Measurements from ENCODE around the gene FGF9.

The FGF9 gene

DNA sequence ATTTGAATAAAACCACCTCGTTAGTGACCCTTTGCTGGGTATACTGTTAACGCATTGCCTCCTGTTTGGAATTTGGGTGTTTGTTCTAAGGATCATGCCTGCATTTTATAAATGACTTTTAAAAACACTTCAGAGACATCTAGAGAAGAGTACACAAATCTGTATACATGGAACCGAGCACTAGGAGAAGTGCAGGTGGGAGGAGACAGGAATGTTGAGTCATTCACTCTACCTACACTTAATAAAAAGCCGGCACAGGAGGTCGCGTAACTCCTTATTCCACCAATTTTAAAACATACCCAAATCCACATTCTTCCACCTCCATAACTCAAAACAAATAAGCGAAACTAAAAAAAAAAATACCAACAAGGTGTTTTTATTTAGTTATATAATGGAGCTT lies 48.6 kb downstream of the FGF9 start:
- DNase-seq, result peak in 1 of 2 experiments; percentile 45

DNA sequence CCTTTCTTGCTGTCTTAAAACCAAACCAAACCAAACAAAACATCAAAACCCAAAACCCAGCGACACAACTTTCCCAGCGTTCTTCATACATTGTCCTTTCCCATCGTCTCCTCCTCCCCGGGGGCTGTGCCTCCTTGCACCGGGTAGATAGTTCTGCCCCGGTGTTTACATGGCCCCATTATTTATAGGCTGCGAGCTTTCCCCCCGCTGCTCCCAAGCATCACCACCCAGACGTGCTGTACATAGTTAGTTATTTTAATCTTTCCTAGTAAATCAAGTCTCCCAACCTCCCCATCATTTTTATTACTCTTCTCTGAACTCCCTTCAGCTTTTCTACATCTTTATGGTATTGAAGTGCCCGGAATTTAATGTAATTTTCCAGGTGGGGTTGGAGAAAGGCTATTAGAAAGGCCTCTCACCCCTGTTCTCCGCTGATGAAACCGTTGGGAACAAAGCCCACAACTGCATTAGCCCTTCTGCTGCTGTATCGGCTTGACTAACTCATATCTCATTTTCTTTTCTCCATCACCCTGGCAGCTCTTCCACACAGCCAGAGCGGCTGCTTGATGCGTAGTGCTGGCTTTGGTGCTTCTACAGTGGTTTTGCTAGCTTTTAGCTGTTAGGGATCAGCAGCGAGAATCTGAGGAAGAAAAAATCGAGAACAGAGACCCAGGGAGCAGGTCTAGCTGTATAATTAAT lies 53.1 kb downstream of the FGF9 start:
- DNase-seq, result no peak

DNA sequence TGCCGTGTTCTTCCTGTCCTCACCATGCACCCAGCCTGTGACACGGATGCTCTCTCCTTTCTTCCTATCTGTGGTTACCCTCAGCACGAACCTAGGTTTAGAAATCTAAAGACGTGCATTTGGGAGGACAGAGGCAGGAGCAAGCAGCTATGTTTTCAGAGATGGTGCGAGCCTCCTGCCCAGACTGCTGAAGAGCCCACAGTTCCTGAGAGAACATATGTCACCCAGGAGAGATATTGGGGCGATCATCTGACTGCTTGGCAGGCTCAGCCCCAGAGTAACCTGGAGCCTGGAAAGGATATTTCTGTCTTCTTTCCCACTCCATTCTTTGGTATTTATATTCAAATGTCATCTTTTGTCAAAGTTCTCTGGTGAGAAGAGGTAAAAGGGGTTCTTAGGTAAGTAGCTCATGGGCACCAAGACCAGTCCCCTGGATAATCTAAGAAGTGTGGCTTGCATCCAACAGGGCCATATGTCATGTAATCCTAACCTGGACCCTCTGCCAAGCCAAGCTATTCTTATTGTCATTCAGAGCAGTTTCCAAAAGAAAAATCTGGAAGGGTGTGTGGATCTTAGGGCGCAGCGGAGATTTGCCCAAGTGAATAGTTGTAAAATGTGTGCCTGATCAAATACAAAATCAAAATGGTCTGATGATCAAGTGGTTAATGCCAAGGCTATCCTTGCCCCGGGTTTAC lies 59.5 kb downstream of the FGF9 start:
- DNase-seq, result no peak

DNA sequence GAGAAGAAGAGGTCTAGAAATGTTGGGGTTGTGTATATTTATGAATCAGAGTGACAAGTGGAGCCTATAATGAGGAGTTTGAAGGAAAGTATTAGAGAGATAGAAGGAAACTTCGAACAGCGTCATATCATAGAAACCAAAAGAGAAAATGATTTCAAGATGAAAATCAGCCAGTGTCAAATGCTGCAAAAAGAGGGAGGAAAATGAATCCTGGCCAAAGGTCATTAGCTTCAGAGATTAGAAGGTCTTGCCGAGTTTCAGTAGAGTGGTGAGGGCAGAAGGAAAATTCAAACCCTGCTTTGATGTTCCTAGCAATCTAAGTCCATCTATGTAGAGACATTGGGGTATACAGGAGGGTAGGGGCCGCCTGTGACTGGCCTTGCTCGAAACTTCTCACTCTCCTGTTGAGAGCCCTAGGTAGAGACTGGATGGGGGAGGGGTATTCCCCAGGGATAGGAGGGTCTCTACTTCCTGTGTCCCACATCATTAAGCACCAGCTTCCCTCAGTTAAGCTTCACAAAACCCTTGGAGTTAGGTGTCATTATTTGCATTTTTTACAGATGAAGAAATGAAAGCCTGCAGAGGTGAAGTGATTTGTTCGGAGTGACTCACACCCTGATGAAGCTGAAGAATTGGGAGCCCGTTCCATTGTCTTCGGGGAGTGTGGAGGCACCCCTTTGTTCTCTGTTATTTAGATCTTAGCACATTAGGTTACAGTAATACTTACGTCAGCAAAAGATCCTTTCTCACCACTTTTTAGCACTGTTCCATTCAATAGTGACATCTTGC lies 62.8 kb downstream of the FGF9 start:
- peak in 1 of 2 experiments; percentile 28 for DNase-seq

DNA sequence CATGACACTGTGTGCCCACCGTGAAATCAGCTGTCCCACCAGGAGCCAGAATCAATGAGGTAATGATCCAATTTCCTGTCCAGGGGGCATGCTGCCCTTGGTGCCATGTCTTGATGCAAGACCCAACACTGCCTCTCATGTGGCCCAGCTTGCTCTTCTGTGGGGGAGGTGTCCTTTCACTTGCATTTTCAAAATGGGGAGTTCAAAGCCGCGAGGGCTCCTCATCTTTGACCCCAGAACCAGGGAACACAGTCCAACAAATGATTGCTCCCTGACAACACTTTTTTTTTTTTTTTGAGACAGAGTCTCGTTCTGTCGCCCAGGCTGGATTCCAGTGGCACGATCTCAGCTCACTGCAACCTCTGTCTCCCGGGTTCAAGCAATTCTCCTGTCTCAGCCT lies 64.1 kb downstream of the FGF9 start:
- no peak for DNase-seq

DNA sequence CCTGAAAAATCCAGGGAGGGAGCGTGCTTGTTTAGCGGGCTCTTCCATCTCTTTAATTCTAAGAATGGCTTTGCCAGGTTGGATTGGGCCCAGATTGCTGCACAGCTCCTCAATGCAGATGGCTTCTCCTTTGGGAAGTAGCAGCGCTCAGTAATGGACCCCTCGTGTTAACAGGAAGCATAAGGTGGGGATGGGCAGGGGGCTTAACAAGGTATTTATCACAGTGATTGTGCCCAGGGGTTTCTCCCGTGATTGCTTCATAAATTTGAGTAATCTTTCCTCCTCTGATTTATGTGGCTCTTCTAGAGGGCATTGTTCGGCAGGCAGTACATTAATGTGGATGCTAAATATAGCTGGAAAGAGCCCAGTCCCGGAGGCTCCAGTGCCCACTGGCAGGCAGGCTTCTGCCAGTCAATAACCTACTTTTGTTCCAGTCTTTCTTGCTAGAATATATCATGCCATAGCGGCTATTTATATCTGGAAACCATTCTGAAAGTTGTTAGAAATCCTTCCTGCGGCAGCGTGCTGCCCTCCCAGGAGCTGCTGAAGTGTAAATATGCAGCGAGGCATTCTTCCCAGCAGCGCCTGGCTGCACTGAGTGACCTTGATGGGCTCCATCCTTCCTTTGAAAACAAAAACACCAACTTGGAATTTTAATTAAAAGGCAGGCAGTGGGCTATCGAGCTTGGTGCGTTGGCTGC lies 65.0 kb downstream of the FGF9 start:
- no peak for DNase-seq

DNA sequence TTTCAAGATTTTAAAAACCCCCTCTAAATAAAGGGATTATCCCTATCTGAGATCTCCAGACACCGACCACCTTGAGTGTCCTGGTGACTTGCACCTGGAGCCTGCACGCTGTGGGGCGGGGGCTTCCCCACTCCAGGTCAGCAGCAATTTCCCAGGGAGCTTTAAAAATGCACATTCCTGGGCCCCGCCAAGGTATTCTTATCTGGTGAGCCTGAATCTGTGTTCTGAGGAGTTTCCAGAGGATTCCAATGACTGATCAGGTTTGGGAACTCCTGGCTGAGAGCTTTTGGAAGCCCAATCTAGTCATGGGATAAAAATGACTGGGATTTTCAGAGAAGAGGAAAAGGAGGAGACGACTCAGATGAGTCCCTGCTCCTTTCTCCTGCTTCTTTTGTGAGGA lies 66.1 kb downstream of the FGF9 start:
- no peak for DNase-seq

DNA sequence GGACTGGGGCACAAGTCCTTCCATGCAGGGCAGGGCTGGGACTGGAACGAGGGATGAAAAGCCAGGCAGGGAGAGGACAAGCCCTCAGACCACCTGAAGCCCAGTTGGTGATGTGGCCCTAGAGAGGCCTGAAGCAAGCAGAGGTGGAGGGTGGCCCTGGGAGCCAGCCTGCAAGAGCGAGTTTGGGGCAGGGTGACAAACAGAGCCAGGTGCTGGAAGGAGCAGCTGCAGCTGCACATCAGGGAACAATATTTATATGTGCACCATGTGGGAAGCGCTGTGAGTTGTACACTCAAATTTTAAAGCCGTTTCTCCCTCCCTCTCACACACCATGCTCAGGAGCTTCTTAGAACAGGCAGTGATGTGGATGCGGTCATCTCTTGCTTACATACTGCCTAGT lies 67.8 kb downstream of the FGF9 start:
- no peak for DNase-seq

DNA sequence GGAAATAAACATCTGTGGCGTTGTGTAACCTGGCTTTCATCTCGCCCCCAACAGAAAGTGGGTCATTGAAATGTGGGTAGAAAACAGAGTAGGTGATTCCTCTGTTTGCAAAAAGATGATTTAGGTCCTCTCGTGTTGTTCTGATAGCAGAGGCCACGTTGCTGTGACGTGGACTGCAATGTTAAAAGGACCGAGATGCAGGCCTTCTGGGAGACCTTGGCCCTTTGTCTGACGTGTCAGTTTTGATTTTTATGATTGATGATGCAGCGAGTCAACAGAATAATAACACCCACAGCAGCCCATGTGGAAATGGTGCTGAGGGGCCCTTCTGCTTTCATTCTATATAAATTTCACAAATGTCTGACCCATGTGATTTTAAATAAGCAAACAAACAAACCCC lies 68.9 kb downstream of the FGF9 start:
- DNase-seq, result no peak

DNA sequence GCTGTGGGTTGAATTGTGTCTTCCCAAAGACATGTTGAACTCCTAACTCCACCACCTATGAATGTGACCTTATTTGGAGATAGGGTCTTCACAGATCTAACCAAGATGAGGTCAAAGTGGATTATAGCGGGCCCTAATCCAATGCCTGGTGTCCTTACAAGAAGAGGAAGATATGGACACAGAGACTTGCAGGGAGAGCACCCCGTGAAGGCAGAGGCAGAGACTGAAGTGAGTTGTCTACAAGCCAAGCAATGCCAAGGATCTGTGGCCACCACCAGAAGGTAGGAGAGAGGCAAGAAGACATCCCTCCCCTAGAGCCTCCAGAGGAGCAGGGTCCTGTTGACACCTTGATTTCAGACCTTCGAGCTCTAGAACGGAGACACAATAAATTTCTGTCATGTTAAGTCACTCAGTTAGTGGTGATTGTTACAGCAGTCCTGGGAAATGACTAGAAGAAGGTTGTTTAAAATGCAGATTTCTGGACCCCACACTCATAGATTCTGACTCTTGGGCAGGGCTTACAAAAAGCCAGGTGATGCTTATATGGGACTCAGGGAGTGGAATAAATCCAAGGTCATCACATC lies 70.6 kb downstream of the FGF9 start:
- DNase-seq, result no peak

DNA sequence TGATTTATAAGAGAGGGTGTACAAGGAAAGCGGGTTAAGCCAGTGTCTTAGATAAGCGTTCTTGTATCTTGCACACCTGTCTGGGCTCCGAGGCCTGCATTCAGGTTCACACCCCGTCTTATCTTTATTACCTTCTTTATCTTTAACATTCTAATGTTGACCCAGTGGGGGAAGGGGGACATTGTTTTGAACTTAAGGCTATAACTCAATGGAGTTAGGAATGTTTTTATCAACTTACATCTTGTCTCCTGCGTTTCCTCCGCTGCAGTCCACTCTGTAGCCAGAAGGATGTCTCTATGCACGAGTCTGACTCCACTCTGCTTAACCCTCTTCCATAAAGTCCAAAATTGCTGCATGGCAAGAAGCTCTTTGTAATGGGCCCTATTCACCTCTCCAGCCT lies 71.2 kb downstream of the FGF9 start:
- no peak for DNase-seq

DNA sequence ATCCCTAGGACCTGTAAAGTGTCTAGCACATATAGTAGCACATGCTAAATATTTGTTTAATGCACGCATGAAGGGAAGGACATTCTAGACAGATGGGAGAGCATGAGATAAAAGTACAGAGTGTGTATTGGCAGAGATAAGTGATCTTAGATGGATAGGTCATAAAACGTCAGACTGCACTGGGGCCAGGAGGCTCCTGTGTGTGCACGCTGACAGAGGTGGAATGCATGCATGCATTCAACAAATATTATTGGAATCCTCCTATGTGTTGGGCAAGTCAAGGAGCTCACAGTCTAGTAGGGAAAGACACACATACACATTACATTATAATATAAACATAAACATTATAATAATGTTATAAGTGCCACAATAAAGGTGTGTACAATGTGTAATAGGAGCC lies 73.3 kb downstream of the FGF9 start:
- DNase-seq, result no peak

DNA sequence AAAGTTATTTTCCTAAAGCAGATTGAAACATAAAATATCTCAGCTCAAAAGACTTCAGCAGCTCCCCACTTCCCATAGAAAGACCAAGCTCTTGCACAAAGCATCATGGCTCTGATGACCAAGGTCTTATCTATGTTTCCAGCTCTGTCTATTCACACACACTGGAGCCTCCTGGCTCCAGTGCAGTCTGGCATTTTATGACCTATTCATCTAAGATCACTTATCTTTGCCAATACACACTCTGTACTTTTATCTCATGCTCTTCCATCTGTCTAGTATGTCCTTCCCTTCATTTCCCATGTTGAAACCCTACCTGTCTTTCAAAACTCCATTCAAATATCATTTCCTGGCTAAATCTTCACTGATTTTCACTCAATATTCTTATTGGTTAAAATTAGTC lies 74.4 kb downstream of the FGF9 start:
- DNase-seq, result no peak

DNA sequence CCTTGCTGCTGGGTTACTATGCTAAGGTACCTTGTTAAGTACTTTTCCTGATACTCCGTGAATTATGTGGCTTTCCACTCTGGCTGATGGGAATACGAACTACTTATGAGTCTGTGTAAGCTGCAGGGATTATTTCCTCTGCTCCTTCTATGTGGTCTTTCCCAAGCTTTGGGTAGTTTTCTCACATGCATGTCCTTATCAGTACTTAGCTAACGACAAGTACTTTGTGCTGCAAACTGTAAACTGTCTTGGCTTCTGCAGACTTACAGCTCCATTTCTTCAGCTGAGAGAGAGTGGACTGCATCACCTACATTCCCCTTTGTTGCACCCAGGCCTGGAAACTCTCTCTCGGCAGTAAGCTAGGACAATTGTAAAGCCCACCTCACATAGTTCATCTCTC lies 76.6 kb downstream of the FGF9 start:
- DNase-seq, result no peak

DNA sequence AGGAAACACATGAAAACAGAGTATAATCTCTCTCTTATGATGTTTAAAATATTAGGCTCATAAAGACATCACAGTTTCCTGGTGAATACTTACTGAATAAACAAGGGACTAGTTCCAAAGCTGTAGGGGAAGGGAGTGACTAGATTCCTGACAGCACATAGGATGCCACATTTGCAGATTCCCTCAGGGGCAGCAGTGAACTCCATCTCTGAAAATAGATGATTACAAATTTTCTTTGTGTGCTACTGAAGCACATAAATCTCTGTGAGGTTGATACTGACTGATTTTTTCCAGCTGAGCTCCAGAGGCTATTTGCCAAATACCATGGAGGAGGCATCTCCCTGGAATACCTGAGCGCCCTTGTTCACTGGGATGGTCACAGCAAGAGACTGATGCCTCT lies 77.3 kb downstream of the FGF9 start:
- DNase-seq, result no peak

DNA sequence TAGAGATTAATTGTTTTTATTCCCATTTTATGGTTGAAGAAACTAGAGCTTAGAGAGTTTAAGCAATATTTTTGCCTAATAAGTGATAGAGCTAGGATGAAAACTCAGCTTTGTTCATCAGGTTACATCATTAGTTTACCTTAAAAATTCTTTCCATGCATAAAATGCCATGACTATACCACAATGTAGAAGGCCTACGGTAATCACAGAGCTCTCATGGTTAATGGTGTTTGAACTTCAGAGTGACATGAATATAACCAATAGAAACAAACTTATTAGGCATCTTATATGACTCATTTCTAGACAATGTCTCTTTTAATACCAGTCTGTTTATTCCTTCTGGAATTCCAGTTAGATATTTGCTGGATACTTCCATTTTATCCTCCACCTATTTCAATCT lies 78.5 kb downstream of the FGF9 start:
- DNase-seq, result no peak

DNA sequence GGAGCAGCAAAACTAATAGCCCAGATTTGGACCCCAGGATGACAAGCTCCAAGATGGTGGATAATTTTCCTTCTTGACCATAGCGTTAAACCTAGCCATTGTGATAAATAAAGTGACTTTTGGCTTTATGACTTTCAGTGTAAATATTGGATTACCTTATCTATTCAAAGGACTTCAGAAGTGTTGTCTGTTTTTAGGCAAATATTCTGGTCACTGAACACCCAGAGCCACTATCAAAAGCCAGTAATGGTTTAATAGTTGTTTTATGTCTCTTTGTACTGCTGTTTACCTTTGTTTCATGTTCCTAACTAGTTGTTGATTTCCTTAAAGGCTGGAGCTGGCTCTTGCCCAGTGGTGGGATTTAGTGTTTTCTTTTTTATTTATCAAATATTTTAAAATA lies 81.6 kb downstream of the FGF9 start:
- peak; percentile 70 to 81 for DNase-seq

DNA sequence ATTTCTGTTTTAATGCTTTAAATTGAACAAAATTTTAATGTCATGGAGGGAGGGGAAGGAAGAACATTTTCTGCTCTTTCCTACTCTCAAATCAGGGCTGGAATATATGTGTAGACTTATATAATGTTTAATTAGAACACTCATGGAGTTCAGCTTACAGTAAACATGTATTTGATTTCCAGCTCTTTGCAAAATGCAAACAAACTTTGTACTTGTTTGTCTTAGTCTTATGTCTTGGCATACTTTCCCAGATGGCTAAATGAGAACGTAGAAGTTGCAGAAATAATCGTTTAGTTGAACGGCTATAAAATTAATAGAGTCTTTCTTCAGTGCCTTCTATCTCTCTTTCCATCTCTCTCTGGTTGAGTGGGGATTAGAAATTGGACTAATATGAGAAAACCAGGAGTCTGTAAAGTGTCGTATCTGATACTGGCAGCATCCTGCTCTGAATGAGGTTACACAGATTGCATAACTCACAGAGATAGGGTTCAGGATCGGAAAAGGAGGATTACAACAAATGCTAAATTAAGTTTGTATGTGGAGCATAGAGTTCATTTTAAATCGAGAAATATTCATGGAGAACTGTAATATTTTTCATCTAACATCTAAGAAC lies 82.3 kb downstream of the FGF9 start:
- DNase-seq, result no peak

Data from NCI-H526 (cell line).